ENCODE data around the gene MS4A3.

MS4A3 gene

DNA sequence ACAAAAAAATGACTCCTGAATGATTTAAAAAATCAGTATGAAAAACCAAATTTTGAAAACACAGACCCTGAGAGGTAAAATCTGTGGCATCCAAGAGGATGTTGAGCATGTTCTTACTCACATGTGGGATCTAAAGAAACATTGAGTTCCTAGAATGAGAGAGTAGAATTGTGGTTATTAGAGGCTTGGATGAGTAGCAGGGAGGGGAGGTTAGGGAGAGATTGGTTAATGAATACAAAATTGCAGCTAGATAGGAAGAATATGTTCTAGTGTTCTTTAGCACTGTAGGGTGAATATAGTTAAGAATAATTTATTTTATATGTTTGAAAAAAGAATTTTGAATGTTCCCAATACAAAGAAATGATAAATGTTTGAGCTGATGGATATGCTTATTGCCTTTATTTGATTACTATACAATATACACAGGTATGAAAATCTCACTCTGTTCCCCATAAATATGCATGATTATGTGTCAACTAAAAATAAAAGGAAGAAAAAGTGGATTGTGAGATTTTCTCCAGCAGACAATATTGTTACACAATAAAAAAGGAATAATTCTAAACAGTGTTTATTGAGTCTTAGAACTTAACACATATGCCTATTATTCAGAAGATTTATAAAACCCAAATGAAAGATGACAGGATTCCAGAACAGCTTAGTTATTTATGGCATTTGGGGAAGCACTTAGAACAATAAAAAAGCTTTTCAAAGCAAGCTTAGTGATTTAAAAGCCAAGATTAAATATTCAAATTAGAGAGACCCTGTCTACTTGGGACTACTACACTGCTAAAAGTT is 60.7 kb downstream of the MS4A3 start:
- no peak for DNase-seq (ENCODE audit: low read depth)
- TF ChIP-seq, protein P1, sequence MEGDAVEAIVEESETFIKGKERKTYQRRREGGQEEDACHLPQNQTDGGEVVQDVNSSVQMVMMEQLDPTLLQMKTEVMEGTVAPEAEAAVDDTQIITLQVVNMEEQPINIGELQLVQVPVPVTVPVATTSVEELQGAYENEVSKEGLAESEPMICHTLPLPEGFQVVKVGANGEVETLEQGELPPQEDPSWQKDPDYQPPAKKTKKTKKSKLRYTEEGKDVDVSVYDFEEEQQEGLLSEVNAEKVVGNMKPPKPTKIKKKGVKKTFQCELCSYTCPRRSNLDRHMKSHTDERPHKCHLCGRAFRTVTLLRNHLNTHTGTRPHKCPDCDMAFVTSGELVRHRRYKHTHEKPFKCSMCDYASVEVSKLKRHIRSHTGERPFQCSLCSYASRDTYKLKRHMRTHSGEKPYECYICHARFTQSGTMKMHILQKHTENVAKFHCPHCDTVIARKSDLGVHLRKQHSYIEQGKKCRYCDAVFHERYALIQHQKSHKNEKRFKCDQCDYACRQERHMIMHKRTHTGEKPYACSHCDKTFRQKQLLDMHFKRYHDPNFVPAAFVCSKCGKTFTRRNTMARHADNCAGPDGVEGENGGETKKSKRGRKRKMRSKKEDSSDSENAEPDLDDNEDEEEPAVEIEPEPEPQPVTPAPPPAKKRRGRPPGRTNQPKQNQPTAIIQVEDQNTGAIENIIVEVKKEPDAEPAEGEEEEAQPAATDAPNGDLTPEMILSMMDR (conservative IDR thresholded peaks at IDR 0.05; ENCODE audit: low read length): no peak
- no peak overlapping the region for H3K4me3 ChIP-seq (ENCODE audit: low read length)

DNA sequence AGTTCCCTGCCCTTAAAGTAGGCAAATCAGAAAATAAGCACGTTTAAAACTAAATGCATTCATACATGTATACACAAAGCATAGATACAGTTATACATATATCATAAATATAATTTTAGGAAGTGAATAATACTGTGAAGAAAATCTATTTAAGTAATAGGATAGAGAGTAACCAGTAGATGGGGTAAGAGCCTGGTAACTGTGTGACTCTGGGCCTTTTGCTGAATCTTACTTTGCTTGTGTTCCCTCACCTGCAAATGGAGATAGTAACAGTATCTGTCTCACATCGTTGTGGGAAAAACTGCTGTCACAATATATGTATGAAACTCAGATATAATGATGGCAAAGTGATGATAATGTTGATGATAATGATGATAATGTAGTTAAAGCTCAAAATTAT is 61.9 kb downstream of the MS4A3 start:
- TF ChIP-seq, protein P1 (conservative IDR thresholded peaks at IDR 0.05; ENCODE audit: low read length): no peak
- no peak for DNase-seq (ENCODE audit: low read depth)
- no peak overlapping the region for H3K4me3 ChIP-seq (ENCODE audit: low read length)

DNA sequence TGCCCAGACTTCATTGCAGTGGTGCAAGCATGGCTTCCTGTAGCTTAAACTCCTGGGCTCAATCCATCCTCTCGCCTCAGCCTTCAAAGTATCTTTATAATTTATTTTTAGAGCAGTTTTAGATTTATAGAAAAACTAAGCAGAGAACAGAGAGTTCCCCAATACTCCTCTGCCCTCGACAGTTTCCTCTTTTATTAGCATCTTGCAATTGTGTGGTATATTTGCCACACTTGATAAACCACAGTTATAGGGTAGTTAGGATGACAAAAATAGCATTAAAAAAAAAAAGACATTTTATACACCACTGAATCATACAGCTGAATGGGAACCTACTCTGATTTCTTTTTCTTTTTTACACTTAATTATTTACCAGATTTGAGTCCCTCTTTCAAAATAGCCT is 63.2 kb downstream of the MS4A3 start:
- TF ChIP-seq, protein P1 (conservative IDR thresholded peaks at IDR 0.05; ENCODE audit: low read length): no peak
- H3K4me3 ChIP-seq (ENCODE audit: low read length): no peak overlapping the region
- DNase-seq (ENCODE audit: low read depth): no peak

Data from AG10803 (cell line).